Fibroblast of mammary gland (primary cell): ENCODE results near the gene APBA2.
"Not testable (repeated sequence)": the region's sequence is repeated elsewhere in the genome, so short reads cannot be mapped to it uniquely, and the experiment has no call there.

Experiments used
- DNase-seq: peaks from one replicate; pipeline ENCODE4 v3.0.0-alpha.2; 2010; ENCODE audit warnings: low read depth
- H3K4me3 ChIP-seq: 2 replicates; pipeline ENCODE4 v1.5.1; 2011; ENCODE audit warnings: low read depth, mild to moderate bottlenecking, low read length, moderate library complexity; ENCODE audit not compliant: control insufficient read depth
- CTCF ChIP-seq: conservative IDR thresholded peaks from 2 replicates; pipeline ENCODE4 v1.5.1; 2011; ENCODE audit warnings: low read depth, low read length, inconsistent platforms; ENCODE audit not compliant: control insufficient read depth, insufficient read depth

The APBA2 gene

GRCh38 chr15:29018995-29019976 lies 133.5 kb downstream of the APBA2 start:
- no peak overlapping the region for H3K4me3 ChIP-seq
- no peak for DNase-seq
- no peak for TF ChIP-seq CTCF

- H3K4me3 ChIP-seq, result no peak overlapping the region
- DNase-seq, result peak; percentile 61
- no peak for TF ChIP-seq CTCF
Observed at GRCh38 chr15:29021857-29022256, 136.1 kb downstream of the APBA2 start.

- no peak for DNase-seq
- no peak overlapping the region for H3K4me3 ChIP-seq
- TF ChIP-seq CTCF, result no peak
Observed at GRCh38 chr15:29024662-29025061, 138.9 kb downstream of the APBA2 start.

GRCh38 chr15:29025411-29025810 lies 139.6 kb downstream of the APBA2 start:
- DNase-seq, H3K4me3 ChIP-seq: not testable (repeated sequence)

GRCh38 chr15:29028158-29028557 lies 142.4 kb downstream of the APBA2 start:
- not testable (repeated sequence) for DNase-seq

GRCh38 chr15:29029651-29030195 lies 143.9 kb downstream of the APBA2 start:
- no peak for DNase-seq
- no peak for TF ChIP-seq CTCF
- H3K4me3 ChIP-seq, result no peak overlapping the region

More at GRCh38 chr15:29028158-29028557, 142.4 kb downstream of the APBA2 start:
- not testable (repeated sequence) for H3K4me3 ChIP-seq

- no peak for TF ChIP-seq CTCF
- no peak for DNase-seq
- H3K4me3 ChIP-seq, result no peak overlapping the region
Observed at GRCh38 chr15:29031502-29032228, 145.9 kb downstream of the APBA2 start.
